H1 (cell line): Measurements from ENCODE around the gene PATJ. TPM values are rescaled to one million over a fixed set of nuclear protein-coding genes. Genes with fewer than 3 reads are reported as not detected.

Experiments
- ATF3 ChIP-seq: IDR thresholded peaks from 2 replicates; pipeline ENCODE4 v1.6.1; 2011; ENCODE audit warnings: low read depth, mild to moderate bottlenecking, low read length; ENCODE audit not compliant: insufficient read depth
- BACH1 ChIP-seq: IDR thresholded peaks from 2 replicates; pipeline ENCODE4 v1.6.1; 2012; ENCODE audit warnings: low read length, improper control_type of control experiment
- CBX8 ChIP-seq: fragments of 300-800, 300-1000 bp; sonication (generic); IDR thresholded peaks from 2 replicates; pipeline ENCODE4 v1.7.1; 2016; ENCODE audit warnings: low read depth, low read length, borderline replicate concordance
- CHD1 ChIP-seq: IDR thresholded peaks from 2 replicates; pipeline ENCODE4 v1.6.1; 2012; ENCODE audit warnings: low read depth, low read length, improper control_type of control experiment
- CREB1 ChIP-seq: IDR thresholded peaks from 2 replicates; pipeline ENCODE4 v1.6.1; 2012; ENCODE audit warnings: inconsistent platforms
- FOSL1 ChIP-seq: IDR thresholded peaks from 2 replicates; pipeline ENCODE4 v1.6.1; 2011; ENCODE audit warnings: mild to moderate bottlenecking, low read depth, low read length, moderate library complexity; ENCODE audit not compliant: insufficient read depth
- HDAC2 ChIP-seq, 2 experiments: fragments of 300-600 bp in 1 of 2; sonication (generic) in 1 of 2; IDR thresholded peaks; 2 replicates each; pipeline ENCODE4 v1.6.1; 2011 to 2012; ENCODE audit warnings: low read depth in 2 of 2, low read length in 2 of 2, mild to moderate bottlenecking in 2 of 2, moderate library complexity in 2 of 2, borderline replicate concordance in 1 of 2, inconsistent platforms in 1 of 2
- KDM4A ChIP-seq: IDR thresholded peaks from one replicate; pipeline ENCODE4 v1.7.1; 2012; ENCODE audit warnings: low read depth, mild to moderate bottlenecking, moderate library complexity, low read length, inconsistent platforms; ENCODE audit not compliant: severe bottlenecking
- KDM5A ChIP-seq: fragments of 200-600 bp; IDR thresholded peaks from 2 replicates; pipeline ENCODE4 v1.7.1; 2012; ENCODE audit warnings: mild to moderate bottlenecking, low read length, inconsistent platforms, mixed read lengths
- MAFK ChIP-seq: IDR thresholded peaks from 2 replicates; pipeline ENCODE4 v1.6.1; 2012; ENCODE audit warnings: low read depth, mild to moderate bottlenecking, improper control_type of control experiment, low read length
- MAX ChIP-seq: IDR thresholded peaks from 2 replicates; pipeline ENCODE4 v1.6.1; 2012; ENCODE audit warnings: inconsistent platforms
- NANOG ChIP-seq: IDR thresholded peaks from 2 replicates; pipeline ENCODE4 v1.6.1; 2011; ENCODE audit warnings: low read length, low read depth, mild to moderate bottlenecking, inconsistent platforms; ENCODE audit not compliant: insufficient read depth, poor library complexity, severe bottlenecking
- RFX5 ChIP-seq: IDR thresholded peaks from 2 replicates; pipeline ENCODE4 v1.6.1; 2011; ENCODE audit warnings: low read depth, low read length, improper control_type of control experiment, borderline replicate concordance
- SIX5 ChIP-seq: IDR thresholded peaks from 2 replicates; pipeline ENCODE4 v1.6.1; 2011; ENCODE audit warnings: mild to moderate bottlenecking, low read depth, low read length
- SP4 ChIP-seq: IDR thresholded peaks from 2 replicates; pipeline ENCODE4 v1.6.1; 2012; ENCODE audit warnings: low read length, inconsistent platforms
- TAF7 ChIP-seq: optimal IDR thresholded peaks from 2 replicates; pipeline ENCODE3; 2011; ENCODE audit warnings: low read depth, mild to moderate bottlenecking, inconsistent platforms, low read length, moderate library complexity, borderline replicate concordance
- TEAD4 ChIP-seq: IDR thresholded peaks from 2 replicates; pipeline ENCODE4 v1.6.1; 2012; ENCODE audit warnings: low read depth, low read length, inconsistent platforms, mixed read lengths
- USF2 ChIP-seq: IDR thresholded peaks from 2 replicates; pipeline ENCODE4 v1.6.1; 2011; ENCODE audit warnings: low read length, improper control_type of control experiment
- YY1 ChIP-seq: IDR thresholded peaks from 2 replicates; pipeline ENCODE4 v1.6.1; 2011; ENCODE audit warnings: low read depth, mild to moderate bottlenecking, low read length
- ZNF274 ChIP-seq: IDR thresholded peaks from 2 replicates; pipeline ENCODE4 v1.7.0; 2012; ENCODE audit warnings: low read length, borderline replicate concordance; ENCODE audit errors: extremely low read depth
- polyA plus RNA-seq, 7 experiments: library from polyadenylated mRNA; depleted of rRNA in 3 of 7; stranded (reverse) in 5 of 7; unstranded in 2 of 7; fragments of >200 nt in 5 of 7; fragments of 200-250 nt in 2 of 7; gene quantifications; 1 replicate in 5 of 7; 2 replicates in 1 of 7; 4 replicates in 1 of 7; pipeline versions ENCODE4 v1.2.1 to v1.2.3, GENCODE V29; 2011 to 2013; ENCODE audit warnings: missing spikeins in 2 of 7, mixed read lengths in 2 of 7
- total RNA-seq: library from RNA; stranded (reverse); fragmentation: NEBNext Ultra II Directional; extraction: Animal tissue kit (Norgen Biotek cat#: 25700); gene quantifications from 2 replicates; pipeline ENCODE4 v1.2.1, GENCODE V29; 2021

Gene PATJ
- total and polyA plus RNA-seq, 2 of the 8 experiments (the other 6 are each of a cell fraction or from before 2014, with no cell fraction given) = 8.2 to 55.6 TPM

- no peak for TF ChIP-seq NANOG
- peak; percentile 92 for TF ChIP-seq TAF7
- peak; percentile 99 for TF ChIP-seq YY1
- no peak for TF ChIP-seq TEAD4
- TF ChIP-seq CHD1 = no peak
- TF ChIP-seq ZNF274 = no peak
- 0 out of 2 replicates have a peak, but pooled peaks have one; percentile 4 for TF ChIP-seq USF2
- peak; percentile 82; the same call in 1 of the 2 replicates for TF ChIP-seq SP4
- TF ChIP-seq ATF3 = no peak
- no peak for TF ChIP-seq CBX8
- peak; percentile 92 for TF ChIP-seq KDM5A
- TF ChIP-seq MAX = peak; percentile 83
- TF ChIP-seq SIX5 = no peak
- TF ChIP-seq BACH1 = no peak
- peak; percentile 92 for TF ChIP-seq KDM4A
- peak; percentile 59 for TF ChIP-seq CREB1
- TF ChIP-seq HDAC2 (IDR thresholded peaks at IDR 0.05; ENCODE audit: borderline replicate concordance in 1 of 2, low read depth in 2 of 2, low read length in 2 of 2) = peak in 1 of 2 experiments; percentile 80; a peak in 1 of 4 replicates
- no peak for TF ChIP-seq MAFK
- TF ChIP-seq RFX5 = no peak
- no peak for TF ChIP-seq FOSL1
Observed at GRCh38 chr1:61724813-61725694, 17.2 kb upstream of the PATJ start, which contains the start of gene TM2D1 (continued).
